Parathyroid adenoma (tissue), 2 donors: ENCODE data around the gene C11orf71.
A peak's percentile ranks its signal among the peaks of the same experiment; 100 is the strongest.

Source experiments
- H2AFZ ChIP-seq: fragments of 300-600 bp; sonication (generic); one replicate; pipeline ENCODE4 v1.7.0; 2017; ENCODE audit warnings: antibody characterized with exemption, mild to moderate bottlenecking
- H3K27ac ChIP-seq: fragments of 300-600 bp; sonication (generic); one replicate; pipeline ENCODE4 v1.7.0; 2017
- H3K27me3 ChIP-seq: fragments of 300-600 bp; sonication (generic); one replicate; pipeline ENCODE4 v1.7.0; 2017; ENCODE audit warnings: low read length; ENCODE audit not compliant: control insufficient read depth, insufficient read depth
- H3K36me3 ChIP-seq: fragments of 300-600 bp; sonication (generic); one replicate; pipeline ENCODE4 v1.7.0; 2017; ENCODE audit warnings: low read length; ENCODE audit not compliant: control insufficient read depth, insufficient read depth
- H3K4me1 ChIP-seq: fragments of 300-600 bp; sonication (generic); one replicate; pipeline ENCODE4 v1.7.0; 2017; ENCODE audit warnings: control low read depth
- H3K4me2 ChIP-seq: fragments of 300-600 bp; sonication (generic); one replicate; pipeline ENCODE4 v1.7.0; 2017; ENCODE audit warnings: low read length
- H3K4me3 ChIP-seq: fragments of 300-600 bp; sonication (generic); one replicate; pipeline ENCODE4 v1.7.0; 2017; ENCODE audit warnings: low read depth, low read length
- H3K79me2 ChIP-seq: fragments of 300-600 bp; sonication (generic); one replicate; pipeline ENCODE4 v1.7.0; 2017; ENCODE audit warnings: control low read depth
- H3K9ac ChIP-seq: fragments of 300-600 bp; sonication (generic); one replicate; pipeline ENCODE4 v1.7.0; 2017; ENCODE audit warnings: mild to moderate bottlenecking
- H3K9me3 ChIP-seq: fragments of 300-600 bp; sonication (generic); one replicate; pipeline ENCODE4 v1.7.0; 2017; ENCODE audit warnings: low read length; ENCODE audit not compliant: control insufficient read depth
- CTCF ChIP-seq: fragments of 300-600 bp; sonication (generic); IDR thresholded peaks from one replicate; pipeline ENCODE4 v1.7.0; 2017; ENCODE audit warnings: antibody characterized with exemption, mild to moderate bottlenecking
- donor health status: primary hyperparathyroidism.

C11orf71 gene

DNA sequence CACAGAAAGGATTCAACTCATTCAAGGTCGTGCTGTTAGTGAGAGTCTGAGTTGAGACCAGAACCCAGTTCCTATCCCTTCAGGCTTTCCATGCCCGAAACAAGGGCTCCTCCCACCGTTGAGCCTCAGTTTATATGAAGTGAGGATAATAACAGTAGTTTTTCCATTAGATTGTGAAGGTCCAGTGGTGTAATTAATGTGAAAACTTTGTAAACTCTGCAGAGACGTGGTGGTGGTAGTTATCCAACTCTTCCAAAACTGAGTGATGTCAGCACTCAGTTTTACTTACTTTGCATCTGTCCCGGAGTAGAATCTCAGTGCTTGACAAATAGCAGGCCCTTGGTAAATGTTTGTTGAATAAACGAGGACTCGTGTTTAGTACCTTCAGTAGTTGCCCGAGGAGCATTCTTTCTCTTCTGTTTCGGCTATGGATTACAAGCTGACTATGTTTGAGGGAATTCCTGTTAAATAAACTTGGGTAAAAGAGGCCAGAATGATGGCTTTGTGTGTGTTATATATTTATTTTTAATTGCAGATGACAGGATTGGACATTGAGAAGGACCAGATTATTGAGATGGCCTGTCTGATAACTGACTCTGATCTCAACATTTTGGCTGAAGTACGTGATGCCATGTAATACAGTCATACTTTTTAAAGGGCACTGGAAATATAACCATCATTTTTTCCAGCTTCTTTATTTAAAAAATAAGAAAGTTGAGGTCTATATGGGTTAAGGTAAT lies 40.0 kb upstream of the C11orf71 start:
- Histone ChIP-seq H3K4me1 (peaks cover 9% of the 10 kb centered on the region), H3K36me3 (no peaks in the 10 kb centered on the region), H3K9me3 (no peaks in the 10 kb centered on the region), H3K9ac (no peak overlapping the region), H3K4me3 (peak overlapping the region; percentile 97), H3K79me2 (peaks cover 3% of the 10 kb centered on the region), H3K4me2 (peak overlapping the region; percentile 83), H3K27me3 (no peaks in the 10 kb centered on the region), H2AFZ (peak overlapping the region; percentile 89), H3K27ac (peak overlapping the region; percentile 86)
- no peak for TF ChIP-seq CTCF

DNA sequence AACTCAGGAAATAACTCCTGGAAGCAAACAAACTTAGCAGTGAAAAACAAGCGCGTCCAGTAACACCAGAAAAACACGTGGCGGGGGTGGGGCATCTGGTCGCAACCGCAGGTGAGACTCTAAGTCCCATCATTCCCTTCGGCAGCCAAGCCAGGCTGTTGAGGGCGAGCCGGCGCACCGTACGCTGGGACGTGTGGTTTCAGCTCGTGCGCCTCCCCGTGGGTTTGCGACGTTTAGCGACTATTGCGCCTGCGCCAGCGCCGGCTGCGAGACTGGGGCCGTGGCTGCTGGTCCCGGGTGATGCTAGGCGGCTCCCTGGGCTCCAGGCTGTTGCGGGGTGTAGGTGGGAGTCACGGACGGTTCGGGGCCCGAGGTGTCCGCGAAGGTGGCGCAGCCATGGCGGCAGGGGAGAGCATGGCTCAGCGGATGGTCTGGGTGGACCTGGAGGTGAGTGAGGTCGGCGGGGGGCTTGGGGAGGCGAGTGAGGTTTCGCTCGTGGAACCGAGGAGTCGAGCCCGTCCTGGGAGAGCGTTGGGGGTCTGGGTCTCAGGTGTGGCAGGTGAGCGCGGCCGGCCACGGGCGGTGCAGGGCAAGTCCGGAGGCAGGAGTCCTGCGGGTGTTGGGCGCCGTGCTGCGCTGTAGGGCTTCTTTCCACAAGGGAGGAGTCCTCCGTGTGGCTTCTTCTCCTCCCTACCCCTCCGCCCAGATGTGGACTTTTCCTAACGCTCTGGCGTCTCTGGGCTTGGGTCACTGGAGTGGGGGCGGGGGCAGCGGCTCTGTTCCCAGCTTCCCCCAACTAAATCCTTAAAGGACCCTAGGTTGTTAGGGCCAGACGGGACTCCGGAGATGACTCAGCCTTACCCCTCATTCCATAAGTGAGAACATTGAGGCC lies 39.2 kb upstream of the C11orf71 start, which contains the start of gene REXO2:
TSS of gene REXO2 (plus strand) at position 239 of the 892 bp plus-strand sequence. CDS start at position 301, 62 bp downstream.
- H3K27ac ChIP-seq = peak within 1 kb of the TSS; percentile 86
- H3K79me2 ChIP-seq = peaks cover 3% of the 10 kb centered on the region
- peak; percentile 50 for TF ChIP-seq CTCF
- no peaks in the 10 kb centered on the region for H3K27me3 ChIP-seq
- peak within 1 kb of the TSS; percentile 83 for H3K4me2 ChIP-seq
- H3K9me3 ChIP-seq = no peaks in the 10 kb centered on the region
- peak within 1 kb of the TSS; percentile 89 for H2AFZ ChIP-seq
- H3K4me1 ChIP-seq = peaks cover 9% of the 10 kb centered on the region
- H3K4me3 ChIP-seq = peak within 1 kb of the TSS; percentile 97
- H3K36me3 ChIP-seq = no peaks in the 10 kb centered on the region
- peak within 1 kb of the TSS; percentile 72 for H3K9ac ChIP-seq

- TF ChIP-seq CTCF = no peak
- Histone ChIP-seq H3K79me2 (no peaks in the 10 kb centered on the region), H2AFZ (peak overlapping the region; percentile 89), H3K36me3 (no peaks in the 10 kb centered on the region), H3K27me3 (no peaks in the 10 kb centered on the region), H3K27ac (peak overlapping the region; percentile 86), H3K4me3 (peak overlapping the region; percentile 97), H3K4me2 (peak overlapping the region; percentile 47), H3K4me1 (peaks cover 9% of the 10 kb centered on the region), H3K9me3 (no peaks in the 10 kb centered on the region), H3K9ac (no peak overlapping the region)
Measured at GRCh38 chr11:114438303-114438702, 38.0 kb upstream of the C11orf71 start.

- H3K4me2 ChIP-seq = no peak overlapping the region
- H3K9ac ChIP-seq = no peak overlapping the region
- no peaks in the 10 kb centered on the region for H3K79me2 ChIP-seq
- H3K36me3 ChIP-seq = no peaks in the 10 kb centered on the region
- H3K27me3 ChIP-seq = no peaks in the 10 kb centered on the region
- H3K9me3 ChIP-seq = no peaks in the 10 kb centered on the region
- H3K4me1 ChIP-seq = peaks cover 5% of the 10 kb centered on the region
- H2AFZ ChIP-seq = no peak overlapping the region
- no peak for TF ChIP-seq CTCF
- H3K27ac ChIP-seq = no peak overlapping the region
- no peak overlapping the region for H3K4me3 ChIP-seq
Measured at GRCh38 chr11:114433376-114433775, 33.1 kb upstream of the C11orf71 start.
